ENCODE data around the gene RBFA. TPM values are rescaled to one million over a fixed set of nuclear protein-coding genes. Genes with fewer than 3 reads are reported as not detected.
"Not testable (repeated sequence)": the region's sequence is repeated elsewhere in the genome, so short reads cannot be mapped to it uniquely, and the experiment has no call there.

Gene RBFA
- total RNA-seq, 4 donors from 2014 or later: 18.2 to 54.7 (median 30.8) TPM

DNA sequence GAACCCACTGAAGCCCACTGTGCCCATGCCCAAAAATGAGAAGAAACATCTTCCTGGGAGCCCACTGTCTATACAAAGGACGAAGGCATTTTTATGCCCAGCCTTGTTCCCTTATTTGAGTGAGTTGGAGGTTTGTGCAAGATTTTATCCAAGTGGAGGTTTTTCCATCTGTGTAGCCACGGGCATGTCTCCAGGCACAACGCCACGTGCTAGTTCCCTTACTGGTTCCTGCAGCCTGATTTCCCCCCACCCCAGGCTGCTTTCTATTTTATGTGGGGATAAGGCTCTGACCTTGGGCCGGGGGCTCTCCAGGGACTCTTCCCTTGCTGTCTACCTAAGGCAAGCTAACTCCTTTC lies 23.7 kb upstream of the RBFA start:
- no peak for DNase-seq
- intact Hi-C loops (cut with DNase I; ENCODE audit: low total_unique reads): no loop called here
- Histone ChIP-seq H3K4me3 (no peak overlapping the region), H3K9me3 (peaks cover 0 to 42% of the 10 kb centered on the region in 2 donors), H3K27ac (no peak overlapping the region), H3K27me3 (no peaks in the 10 kb centered on the region), H3K4me1 (no peaks in the 10 kb centered on the region), H3K36me3 (no peaks in the 10 kb centered on the region)
- TF ChIP-seq POLR2A (IDR thresholded peaks at IDR 0.05) (no peak), CTCF (IDR thresholded peaks at IDR 0.05) (no peak)

DNA sequence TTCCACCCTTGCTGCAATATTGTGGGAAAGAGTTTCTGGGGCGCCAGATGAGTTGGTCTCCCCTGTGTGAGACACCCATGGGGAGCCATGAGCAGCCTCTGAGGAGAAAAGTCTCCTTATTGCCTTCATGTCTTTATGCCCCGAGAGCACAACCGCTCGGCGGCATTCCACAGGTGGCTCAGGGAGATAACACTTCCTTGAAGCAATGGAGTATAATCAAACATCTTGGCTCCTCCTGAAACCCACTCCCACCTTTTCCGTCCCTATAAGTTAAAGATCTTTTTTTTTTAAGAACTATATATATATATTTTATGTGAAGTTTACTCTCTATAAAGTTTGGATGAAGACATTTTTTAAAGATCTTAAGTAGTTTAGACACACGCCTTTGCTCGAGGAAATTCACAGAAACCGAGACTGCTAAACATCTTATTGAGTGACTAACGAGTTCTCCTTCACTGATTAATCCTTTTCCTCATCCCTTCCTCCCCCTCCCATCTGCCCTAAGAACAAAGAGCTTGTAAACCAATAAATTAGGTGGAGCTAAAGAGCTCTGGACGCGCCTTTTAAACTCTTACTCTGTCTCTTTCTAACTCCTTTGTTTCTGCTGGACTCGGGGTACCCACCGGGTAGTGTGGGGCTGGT lies 22.6 kb upstream of the RBFA start:
- intact Hi-C loops (cut with DNase I; ENCODE audit: low total_unique reads); H3K4me3 ChIP-seq: not testable (repeated sequence)

DNA sequence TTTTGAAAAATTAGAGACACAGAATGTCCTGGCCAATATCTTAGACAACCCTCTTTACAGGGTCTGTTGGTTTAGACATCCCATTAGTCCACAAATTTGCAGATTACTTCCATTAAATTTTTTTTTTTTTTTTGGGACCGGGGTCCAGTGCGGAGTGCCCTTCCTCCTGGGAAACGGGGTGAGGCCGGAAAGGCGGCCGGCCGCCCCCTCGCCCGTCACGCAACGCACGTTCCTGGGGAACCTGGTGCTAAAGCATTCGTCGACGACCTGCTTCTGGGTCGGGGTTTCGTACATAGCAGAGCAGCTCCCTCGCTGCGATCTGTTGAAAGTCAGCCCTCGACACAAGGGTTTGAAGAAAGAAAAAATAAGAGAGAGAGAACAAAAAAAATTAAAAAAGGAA lies 21.5 kb upstream of the RBFA start:
- Histone ChIP-seq H3K36me3 (no peaks in the 10 kb centered on the region), H3K4me3 (no peak overlapping the region), H3K4me1 (no peaks in the 10 kb centered on the region), H3K9me3 (peaks cover 0 to 39% of the 10 kb centered on the region in 2 donors), H3K27me3 (no peaks in the 10 kb centered on the region), H3K27ac (no peak overlapping the region)
- intact Hi-C loops (cut with DNase I; ENCODE audit: low total_unique reads): no loop called here
- no peak for TF ChIP-seq CTCF (IDR thresholded peaks at IDR 0.05)
- no peak for TF ChIP-seq POLR2A (IDR thresholded peaks at IDR 0.05)
- no peak for DNase-seq

More for the DNA sequence above, 22.6 kb upstream of the RBFA start:
- not testable (repeated sequence) for H3K27ac ChIP-seq, H3K36me3 ChIP-seq, DNase-seq, H3K27me3 ChIP-seq, H3K4me1 ChIP-seq
- peaks cover 0 to 42% of the 10 kb centered on the region in 2 donors for H3K9me3 ChIP-seq

DNA sequence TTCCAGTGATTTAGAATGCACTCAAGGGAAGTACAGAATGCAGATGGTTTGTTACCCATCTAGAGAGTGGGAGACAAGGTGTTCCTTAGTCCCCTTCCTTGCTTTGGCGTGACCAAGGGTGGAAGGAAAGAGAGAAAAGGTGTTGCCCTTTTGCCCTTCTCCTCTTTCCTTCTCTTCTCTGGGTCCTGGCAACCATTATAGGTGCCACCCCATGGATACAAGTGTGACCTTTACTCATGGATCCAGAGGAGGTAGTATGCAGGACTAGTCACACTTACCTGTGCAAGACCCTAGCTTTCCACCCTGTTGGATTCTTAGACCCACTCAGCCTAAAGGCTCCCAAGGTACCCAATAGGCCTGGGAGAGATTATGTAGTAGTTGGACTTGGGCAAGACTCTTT lies 11.6 kb upstream of the RBFA start:
- no peaks in the 10 kb centered on the region for H3K27me3 ChIP-seq
- H3K4me1 ChIP-seq: no peaks in the 10 kb centered on the region
- H3K27ac ChIP-seq: no peak overlapping the region
- no peak for TF ChIP-seq CTCF (IDR thresholded peaks at IDR 0.05)
- TF ChIP-seq POLR2A (IDR thresholded peaks at IDR 0.05): no peak
- H3K36me3 ChIP-seq: no peaks in the 10 kb centered on the region
- intact Hi-C loops (cut with DNase I; ENCODE audit: low total_unique reads): no loop called here
- no peak for DNase-seq
- no peak overlapping the region for H3K4me3 ChIP-seq
- peaks cover 0 to 78% of the 10 kb centered on the region in 2 donors for H3K9me3 ChIP-seq

GRCh38 chr18:80023173-80023572 lies 11.1 kb upstream of the RBFA start:
- peaks cover 0 to 78% of the 10 kb centered on the region in 2 donors for H3K9me3 ChIP-seq
- intact Hi-C loops (cut with DNase I; ENCODE audit: low total_unique reads): no loop called here
- no peak for TF ChIP-seq POLR2A (IDR thresholded peaks at IDR 0.05)

GRCh38 chr18:80026363-80026762 lies 7.9 kb upstream of the RBFA start:
- H3K27me3 ChIP-seq: no peaks in the 10 kb centered on the region
- DNase-seq: no peak
- H3K27ac ChIP-seq: no peak overlapping the region
- H3K9me3 ChIP-seq: peaks cover 0 to 50% of the 10 kb centered on the region in 2 donors
- H3K4me3 ChIP-seq: no peak overlapping the region
- TF ChIP-seq CTCF (IDR thresholded peaks at IDR 0.05) (no peak), POLR2A (IDR thresholded peaks at IDR 0.05) (no peak)
- H3K4me1 ChIP-seq: no peaks in the 10 kb centered on the region
- intact Hi-C loops (cut with DNase I; ENCODE audit: low total_unique reads): no loop called here
- no peaks in the 10 kb centered on the region for H3K36me3 ChIP-seq

More at GRCh38 chr18:80023173-80023572, 11.1 kb upstream of the RBFA start:
- H3K4me3 ChIP-seq: no peak overlapping the region
- DNase-seq: no peak
- H3K4me1 ChIP-seq: no peaks in the 10 kb centered on the region
- H3K27me3 ChIP-seq: no peaks in the 10 kb centered on the region
- H3K36me3 ChIP-seq: no peaks in the 10 kb centered on the region
- H3K27ac ChIP-seq: no peak overlapping the region

- DNase-seq; H3K4me3 ChIP-seq; intact Hi-C loops (cut with DNase I; ENCODE audit: low total_unique reads); H3K27ac ChIP-seq; H3K27me3 ChIP-seq; H3K36me3 ChIP-seq; H3K4me1 ChIP-seq: not testable (repeated sequence)
- peaks cover 0 to 37% of the 10 kb centered on the region in 2 donors for H3K9me3 ChIP-seq
Measured at GRCh38 chr18:80027719-80028118, 6.5 kb upstream of the RBFA start.

Data from uterus (tissue), 4 donors.